BJ (cell line): Measurements from ENCODE around the gene FIBIN. TPM values are rescaled to one million over a fixed set of nuclear protein-coding genes. Genes with fewer than 3 reads are reported as not detected.
"Not testable (repeated sequence)": the region's sequence is repeated elsewhere in the genome, so short reads cannot be mapped to it uniquely, and the experiment has no call there.

Experiments used
- CTCF ChIA-PET: fragments of 350-600 bp; formaldehyde crosslinking; extraction: SDS; loops from one replicate; lab custom pipeline; 2021; ENCODE audit warnings: antibody characterized with exemption, inconsistent platforms; lab: Yijun Ruan, JAX
- POLR2A ChIA-PET: fragments of 300-600 bp; sonication (Branson Sonifier 250); formaldehyde crosslinking; extraction: SDS; loops from one replicate; lab custom pipeline; 2021; ENCODE audit warnings: antibody characterized with exemption; lab: Charles Lee
- DNase-seq: peaks from one replicate; pipeline ENCODE4 v3.0.0-alpha.2; 2011; ENCODE audit warnings: low read depth
- H3K27me3 ChIP-seq: 2 replicates; pipeline ENCODE4 v1.6.0; 2011; ENCODE audit warnings: low read length; ENCODE audit not compliant: control insufficient read depth, insufficient read depth
- H3K36me3 ChIP-seq: 2 replicates; pipeline ENCODE4 v1.5.1; 2011; ENCODE audit warnings: low read length; ENCODE audit not compliant: control insufficient read depth, insufficient read depth
- H3K4me3 ChIP-seq: 2 replicates; pipeline ENCODE4 v1.5.1; 2011; ENCODE audit warnings: low read depth, mild to moderate bottlenecking, control low read depth, low read length
- CTCF ChIP-seq: IDR thresholded peaks from 2 replicates; pipeline ENCODE4 v1.5.1; 2011; ENCODE audit warnings: low read depth, mild to moderate bottlenecking, control low read depth, inconsistent platforms, low read length, moderate library complexity; ENCODE audit not compliant: insufficient read depth
- polyA plus RNA-seq: library from polyadenylated mRNA; depleted of rRNA; stranded (reverse); fragments of >200 nt; gene quantifications from 2 replicates; pipeline ENCODE4 v1.2.3, GENCODE V29; 2011

FIBIN gene
- polyA plus RNA-seq, 1 experiment, result 24.7 TPM

- Histone ChIP-seq H3K4me3 (no peak overlapping the region), H3K27me3 (no peaks in the 10 kb centered on the region), H3K36me3 (no peaks in the 10 kb centered on the region)
- no peak for TF ChIP-seq CTCF
- POLR2A ChIA-PET, result no interaction called here
- no peak for DNase-seq
- CTCF ChIA-PET, result interaction anchor here (0.9 to 1.1 kb wide), 3 partner anchors 11 to 195 kb away, joined by 3 to 7 read pairs (median 3); no protein-coding TSS in a partner anchor
Observed at GRCh38 chr11:26964339-26964738, 29.6 kb upstream of the FIBIN start.

GRCh38 chr11:26964847-26965485, 28.9 kb upstream of the FIBIN start:
- H3K36me3 ChIP-seq, POLR2A ChIA-PET, H3K4me3 ChIP-seq, DNase-seq, CTCF ChIA-PET, H3K27me3 ChIP-seq: not testable (repeated sequence)

GRCh38 chr11:26971961-26972360, 22.0 kb upstream of the FIBIN start:
- no peak for TF ChIP-seq CTCF
- ChIA-PET CTCF (no interaction called here), POLR2A (no interaction called here)
- Histone ChIP-seq H3K27me3 (no peaks in the 10 kb centered on the region), H3K4me3 (no peak overlapping the region), H3K36me3 (no peaks in the 10 kb centered on the region)
- DNase-seq, result no peak

- H3K36me3 ChIP-seq, result no peaks in the 10 kb centered on the region
- POLR2A ChIA-PET, result no interaction called here
- no peak for TF ChIP-seq CTCF
- CTCF ChIA-PET, result no interaction called here
- no peak for DNase-seq
- no peaks in the 10 kb centered on the region for H3K27me3 ChIP-seq
- H3K4me3 ChIP-seq, result no peak overlapping the region
Observed at GRCh38 chr11:26974069-26974783, 19.7 kb upstream of the FIBIN start.

GRCh38 chr11:26974996-26975395, 18.9 kb upstream of the FIBIN start:
- no peaks in the 10 kb centered on the region for H3K27me3 ChIP-seq
- ChIA-PET CTCF (interaction anchor here (1.3 kb wide), 1 partner anchor 111 kb away, joined by 3 read pairs; no protein-coding TSS in a partner anchor), POLR2A (no interaction called here)
- TF ChIP-seq CTCF, result no peak
- no peaks in the 10 kb centered on the region for H3K36me3 ChIP-seq
- H3K4me3 ChIP-seq, result no peak overlapping the region
- no peak for DNase-seq
